SK-N-SH (cell line): ENCODE data around the gene RFPL2. TPM values are rescaled to one million over a fixed set of nuclear protein-coding genes. Genes with fewer than 3 reads are reported as not detected.

ENCODE experiments used
- CTCF ChIA-PET: fragments of 300-600, 350-600 bp; formaldehyde crosslinking; extraction: SDS; loops from one replicate; lab custom pipeline; 2021; lab: Yijun Ruan, JAX
- POLR2A ChIA-PET: fragments of 350-600 bp; sonication (Branson Sonifier 250); formaldehyde crosslinking; extraction: SDS; loops from one replicate; lab custom pipeline; 2020; ENCODE audit warnings: antibody characterized with exemption, inconsistent platforms; lab: Yijun Ruan, JAX
- DNase-seq: peaks from one replicate; pipeline ENCODE4 v3.0.0; 2012
- H2AFZ ChIP-seq: fragments of 200-600 bp; sonication (generic); 2 replicates; pipeline ENCODE4 v1.8.1; 2016; ENCODE audit warnings: antibody characterized with exemption, mild to moderate bottlenecking, low read depth
- H3F3A ChIP-seq: fragments of 200-600 bp; sonication (generic); replicated peaks from 2 replicates; pipeline ENCODE3; 2016; ENCODE audit warnings: antibody characterized with exemption, mild to moderate bottlenecking; ENCODE audit not compliant: insufficient read depth
- H3K27ac ChIP-seq, 2 experiments: fragments of 200-500 bp in 1 of 2; fragments of 200-600 bp in 1 of 2; sonication (Bioruptor generic) in 1 of 2; sonication (generic), shearing (Covaris generic) in 1 of 2; 2 replicates each; pipeline versions ENCODE4 v1.5.1 to v1.6.1; 2014 to 2016; ENCODE audit warnings: low read depth in 2 of 2, inconsistent platforms in 1 of 2, low read length in 1 of 2, mild to moderate bottlenecking in 1 of 2, mixed read lengths in 1 of 2
- H3K27me3 ChIP-seq: fragments of 200-600 bp; sonication (generic), shearing (Covaris generic); 2 replicates; pipeline ENCODE4 v1.6.1; 2016; ENCODE audit warnings: mixed run types; ENCODE audit not compliant: insufficient read depth
- H3K36me3 ChIP-seq, 2 experiments: fragments of 200-500 bp in 1 of 2; fragments of 200-600 bp in 1 of 2; sonication (Bioruptor generic) in 1 of 2; sonication (generic) in 1 of 2; replicated peaks in 1 of 2; 2 replicates each; pipeline versions ENCODE3 to v1.5.1; 2014 to 2016; ENCODE audit warnings: low read length in 1 of 2, mild to moderate bottlenecking in 1 of 2; ENCODE audit not compliant: insufficient read depth in 2 of 2, control insufficient read depth in 1 of 2
- H3K4me1 ChIP-seq, 2 experiments: fragments of 200-500 bp in 1 of 2; fragments of 200-600 bp in 1 of 2; sonication (Bioruptor generic) in 1 of 2; sonication (generic), shearing (Covaris generic) in 1 of 2; 2 replicates each; pipeline versions ENCODE4 v1.5.1 to v1.6.1; 2014 to 2016; ENCODE audit warnings: low read depth in 1 of 2, low read length in 1 of 2, mixed run types in 1 of 2; ENCODE audit not compliant: insufficient read depth in 2 of 2, control insufficient read depth in 1 of 2
- H3K4me2 ChIP-seq: fragments of 200-600 bp; sonication (generic), shearing (Covaris generic); 2 replicates; pipeline ENCODE4 v1.6.1; 2017; ENCODE audit warnings: mixed run types
- H3K4me3 ChIP-seq, 2 experiments: fragments of 200-500 bp in 1 of 2; fragments of 200-600 bp in 1 of 2; sonication (Bioruptor generic) in 1 of 2; sonication (generic), shearing (Covaris generic) in 1 of 2; 2 replicates each; pipeline versions ENCODE4 v1.5.1 to v1.8.1; 2014 to 2016; ENCODE audit warnings: low read depth in 2 of 2, inconsistent platforms in 1 of 2, low read length in 1 of 2, mild to moderate bottlenecking in 1 of 2, mixed read lengths in 1 of 2, moderate library complexity in 1 of 2
- H3K79me2 ChIP-seq: fragments of 200-600 bp; sonication (generic); 2 replicates; pipeline ENCODE4 v1.8.1; 2017; ENCODE audit warnings: mild to moderate bottlenecking; ENCODE audit not compliant: insufficient read depth
- H3K9ac ChIP-seq: fragments of 200-600 bp; sonication (generic); 2 replicates; pipeline ENCODE4 v1.6.1; 2017; ENCODE audit warnings: mixed run types
- H3K9me2 ChIP-seq: fragments of 200-600 bp; sonication (generic); 2 replicates; pipeline ENCODE4 v1.6.1; 2017; ENCODE audit warnings: mixed run types
- H3K9me3 ChIP-seq: fragments of 200-600 bp; sonication (generic); 2 replicates; pipeline ENCODE4 v1.6.1; 2017; ENCODE audit warnings: mixed run types, mild to moderate bottlenecking, moderate library complexity
- H4K20me1 ChIP-seq: fragments of 200-600 bp; sonication (generic); 2 replicates; pipeline ENCODE4 v1.6.1; 2017; ENCODE audit warnings: mild to moderate bottlenecking, mixed run types; ENCODE audit not compliant: insufficient read depth
- EP300 ChIP-seq, 2 experiments: IDR thresholded peaks; 2 replicates each; pipeline versions ENCODE4 v1.4.0 to v1.6.1; 2012; ENCODE audit warnings: borderline replicate concordance in 1 of 2, low read depth in 1 of 2, low read length in 1 of 2
- FOXJ3 ChIP-seq: sonication (generic); formaldehyde crosslinking; IDR thresholded peaks from 2 replicates; pipeline ENCODE4 v1.5.1; 2020; ENCODE audit warnings: mild to moderate bottlenecking, missing genetic modification reagents
- FOXM1 ChIP-seq: IDR thresholded peaks from 2 replicates; pipeline ENCODE4 v1.4.0; 2012; ENCODE audit warnings: low read depth, mild to moderate bottlenecking
- JUND ChIP-seq: IDR thresholded peaks from 2 replicates; pipeline ENCODE4 v1.4.0; 2012
- NFIC ChIP-seq: IDR thresholded peaks from 2 replicates; pipeline ENCODE4 v1.4.0; 2012; ENCODE audit warnings: borderline replicate concordance
- RAD21 ChIP-seq: IDR thresholded peaks from 2 replicates; pipeline ENCODE4 v1.6.1; 2012; ENCODE audit warnings: mild to moderate bottlenecking, low read length
- RCOR1 ChIP-seq: fragments of 150-350 bp; IDR thresholded peaks from 2 replicates; pipeline ENCODE4 v1.6.1; 2017; ENCODE audit warnings: antibody characterized with exemption, low read length
- RFX5 ChIP-seq: IDR thresholded peaks from 2 replicates; pipeline ENCODE4 v1.6.1; 2012; ENCODE audit warnings: mild to moderate bottlenecking, improper control_type of control experiment, low read length
- SIN3A ChIP-seq: IDR thresholded peaks from 2 replicates; pipeline ENCODE4 v1.6.1; 2012; ENCODE audit warnings: low read depth, mild to moderate bottlenecking, low read length, moderate library complexity, borderline replicate concordance
- SMC3 ChIP-seq: IDR thresholded peaks from 2 replicates; pipeline ENCODE4 v1.6.1; 2012; ENCODE audit warnings: low read depth, low read length, improper control_type of control experiment
- TAF1 ChIP-seq: IDR thresholded peaks from 2 replicates; pipeline ENCODE4 v1.6.1; 2012; ENCODE audit warnings: low read depth, mild to moderate bottlenecking, low read length, moderate library complexity, borderline replicate concordance
- TCF12 ChIP-seq: IDR thresholded peaks from 2 replicates; pipeline ENCODE4 v1.4.0; 2012
- TEAD4 ChIP-seq: IDR thresholded peaks from 2 replicates; pipeline ENCODE4 v1.4.0; 2012; ENCODE audit warnings: mild to moderate bottlenecking, borderline replicate concordance; ENCODE audit not compliant: insufficient read depth
- YY1 ChIP-seq: IDR thresholded peaks from 2 replicates; pipeline ENCODE4 v1.4.0; 2012; ENCODE audit warnings: low read depth, mild to moderate bottlenecking
- WGBS: methylation state at CpG from one replicate; pipeline ENCODE4 v1.1.6; 2017; ENCODE audit warnings: low lambda C conversion rate; 5-methylcytosine and 5-hydroxymethylcytosine counted together
- polyA plus RNA-seq, 3 experiments: library from polyadenylated mRNA; depleted of rRNA; stranded (reverse); fragments of >200 nt; gene quantifications; 2 replicates each; pipeline ENCODE4 v1.2.3, GENCODE V29; 2012
- TF ChIP-seq, protein P1 (sequence below): fragments of 200-600 bp; sonication (generic); IDR thresholded peaks from 2 replicates; pipeline ENCODE4 v1.6.1; 2017; ENCODE audit warnings: antibody characterized with exemption, mild to moderate bottlenecking, moderate library complexity
- TF ChIP-seq, protein P2 (sequence below): IDR thresholded peaks from 2 replicates; pipeline ENCODE4 v1.4.0; 2012; ENCODE audit warnings: low read depth
- TF ChIP-seq, protein P3 (sequence below): IDR thresholded peaks from 2 replicates; pipeline ENCODE4 v1.6.1; 2012; ENCODE audit warnings: mild to moderate bottlenecking, low read depth, low read length, moderate library complexity
- TF ChIP-seq, protein P4 (sequence below): IDR thresholded peaks from 2 replicates; pipeline ENCODE4 v1.4.0; 2012; ENCODE audit warnings: low read depth, borderline replicate concordance

The RFPL2 gene
- polyA plus RNA-seq, 1 of the 3 experiments (the other 2 are of a cell fraction) = 0.05 TPM

DNA sequence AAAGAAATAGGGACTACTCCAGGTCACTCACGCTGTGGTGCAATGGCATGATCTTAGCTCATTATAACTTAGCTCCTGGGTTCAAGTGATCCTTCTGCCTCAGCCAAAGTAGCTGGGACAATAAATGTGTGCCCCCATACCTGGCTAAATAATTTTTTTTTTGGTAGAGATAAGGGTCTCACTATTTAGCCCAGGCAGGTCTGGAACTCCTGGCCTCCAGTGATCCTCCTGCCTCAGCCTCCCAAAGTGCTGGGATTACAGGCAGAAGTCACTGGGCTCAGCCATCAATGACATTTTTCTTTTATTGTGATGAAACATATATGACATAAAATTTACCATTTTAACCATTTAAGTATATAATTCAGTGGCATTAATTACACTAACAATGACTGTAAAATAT, 39.7 kb upstream of the RFPL2 start:
- 77% methylated on average over 1 of the region's 1 CpG for WGBS
- no peak for TF ChIP-seq EP300 (IDR thresholded peaks at IDR 0.05; ENCODE audit: borderline replicate concordance in 1 of 2, low read depth in 1 of 2, low read length in 1 of 2)
- TF ChIP-seq FOXM1 = no peak
- no peak for TF ChIP-seq RFX5
- no peak for TF ChIP-seq YY1
- no peak for TF ChIP-seq FOXJ3
- TF ChIP-seq, protein P1, sequence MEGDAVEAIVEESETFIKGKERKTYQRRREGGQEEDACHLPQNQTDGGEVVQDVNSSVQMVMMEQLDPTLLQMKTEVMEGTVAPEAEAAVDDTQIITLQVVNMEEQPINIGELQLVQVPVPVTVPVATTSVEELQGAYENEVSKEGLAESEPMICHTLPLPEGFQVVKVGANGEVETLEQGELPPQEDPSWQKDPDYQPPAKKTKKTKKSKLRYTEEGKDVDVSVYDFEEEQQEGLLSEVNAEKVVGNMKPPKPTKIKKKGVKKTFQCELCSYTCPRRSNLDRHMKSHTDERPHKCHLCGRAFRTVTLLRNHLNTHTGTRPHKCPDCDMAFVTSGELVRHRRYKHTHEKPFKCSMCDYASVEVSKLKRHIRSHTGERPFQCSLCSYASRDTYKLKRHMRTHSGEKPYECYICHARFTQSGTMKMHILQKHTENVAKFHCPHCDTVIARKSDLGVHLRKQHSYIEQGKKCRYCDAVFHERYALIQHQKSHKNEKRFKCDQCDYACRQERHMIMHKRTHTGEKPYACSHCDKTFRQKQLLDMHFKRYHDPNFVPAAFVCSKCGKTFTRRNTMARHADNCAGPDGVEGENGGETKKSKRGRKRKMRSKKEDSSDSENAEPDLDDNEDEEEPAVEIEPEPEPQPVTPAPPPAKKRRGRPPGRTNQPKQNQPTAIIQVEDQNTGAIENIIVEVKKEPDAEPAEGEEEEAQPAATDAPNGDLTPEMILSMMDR = no peak
- no peak for TF ChIP-seq RCOR1
- TF ChIP-seq, protein P2, sequence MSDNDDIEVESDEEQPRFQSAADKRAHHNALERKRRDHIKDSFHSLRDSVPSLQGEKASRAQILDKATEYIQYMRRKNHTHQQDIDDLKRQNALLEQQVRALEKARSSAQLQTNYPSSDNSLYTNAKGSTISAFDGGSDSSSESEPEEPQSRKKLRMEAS = no peak
- no peak overlapping the region for H2AFZ ChIP-seq
- no peaks in the 10 kb centered on the region for H3K27me3 ChIP-seq
- no peaks in the 10 kb centered on the region for H3K9me2 ChIP-seq
- no peaks in the 10 kb centered on the region for H3K79me2 ChIP-seq
- no peak overlapping the region for H3K4me3 ChIP-seq
- H3K27ac ChIP-seq = no peak overlapping the region
- H4K20me1 ChIP-seq = no peaks in the 10 kb centered on the region
- ChIA-PET POLR2A (no interaction called here), CTCF (no interaction called here)
- no peaks in the 10 kb centered on the region for H3K9me3 ChIP-seq
- DNase-seq = no peak
- H3F3A ChIP-seq = no peaks in the 10 kb centered on the region
- no peak overlapping the region for H3K4me2 ChIP-seq
- no peak overlapping the region for H3K9ac ChIP-seq
- H3K36me3 ChIP-seq = no peaks in the 10 kb centered on the region
- H3K4me1 ChIP-seq = no peaks in the 10 kb centered on the region

DNA sequence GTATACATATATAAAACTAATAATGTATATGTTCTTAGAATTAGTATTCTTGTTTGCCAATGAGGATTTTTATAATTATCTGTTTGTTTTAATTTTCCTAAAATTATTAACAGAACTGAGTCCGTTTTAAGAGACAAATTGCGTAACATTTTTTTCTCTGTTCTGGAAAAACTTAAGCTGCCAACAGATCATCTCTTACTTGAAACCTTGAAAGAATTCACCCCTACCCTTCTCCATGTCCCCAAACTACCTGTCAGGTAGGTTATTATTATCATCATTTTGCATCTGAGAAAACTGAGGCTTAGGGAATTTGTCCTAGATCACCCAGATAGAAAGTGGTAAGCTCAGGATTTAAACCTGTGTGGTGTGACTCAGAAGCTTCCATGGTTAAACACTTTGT, 35.6 kb upstream of the RFPL2 start:
- Histone ChIP-seq H3K4me2 (no peak overlapping the region), H3K36me3 (no peaks in the 10 kb centered on the region), H3K4me3 (no peak overlapping the region), H3K4me1 (no peaks in the 10 kb centered on the region), H3K9ac (no peak overlapping the region), H3F3A (no peaks in the 10 kb centered on the region), H2AFZ (no peak overlapping the region), H3K79me2 (no peaks in the 10 kb centered on the region), H4K20me1 (no peaks in the 10 kb centered on the region), H3K27me3 (no peaks in the 10 kb centered on the region), H3K9me3 (no peaks in the 10 kb centered on the region), H3K27ac (no peak overlapping the region), H3K9me2 (no peaks in the 10 kb centered on the region)
- CTCF ChIA-PET = interaction anchor here (1.7 to 2.5 kb wide), 2 partner anchors 26 to 33 kb away, joined by 6 to 11 read pairs; no protein-coding TSS in a partner anchor
- DNase-seq = no peak
- no peak for TF ChIP-seq TAF1
- no peak for TF ChIP-seq SIN3A
- no peak for TF ChIP-seq TEAD4
- TF ChIP-seq, protein P2 = no peak
- TF ChIP-seq SMC3 = no peak
- no peak for TF ChIP-seq NFIC
- TF ChIP-seq, protein P1 = no peak
- no peak for TF ChIP-seq RAD21
- TF ChIP-seq, protein P3, sequence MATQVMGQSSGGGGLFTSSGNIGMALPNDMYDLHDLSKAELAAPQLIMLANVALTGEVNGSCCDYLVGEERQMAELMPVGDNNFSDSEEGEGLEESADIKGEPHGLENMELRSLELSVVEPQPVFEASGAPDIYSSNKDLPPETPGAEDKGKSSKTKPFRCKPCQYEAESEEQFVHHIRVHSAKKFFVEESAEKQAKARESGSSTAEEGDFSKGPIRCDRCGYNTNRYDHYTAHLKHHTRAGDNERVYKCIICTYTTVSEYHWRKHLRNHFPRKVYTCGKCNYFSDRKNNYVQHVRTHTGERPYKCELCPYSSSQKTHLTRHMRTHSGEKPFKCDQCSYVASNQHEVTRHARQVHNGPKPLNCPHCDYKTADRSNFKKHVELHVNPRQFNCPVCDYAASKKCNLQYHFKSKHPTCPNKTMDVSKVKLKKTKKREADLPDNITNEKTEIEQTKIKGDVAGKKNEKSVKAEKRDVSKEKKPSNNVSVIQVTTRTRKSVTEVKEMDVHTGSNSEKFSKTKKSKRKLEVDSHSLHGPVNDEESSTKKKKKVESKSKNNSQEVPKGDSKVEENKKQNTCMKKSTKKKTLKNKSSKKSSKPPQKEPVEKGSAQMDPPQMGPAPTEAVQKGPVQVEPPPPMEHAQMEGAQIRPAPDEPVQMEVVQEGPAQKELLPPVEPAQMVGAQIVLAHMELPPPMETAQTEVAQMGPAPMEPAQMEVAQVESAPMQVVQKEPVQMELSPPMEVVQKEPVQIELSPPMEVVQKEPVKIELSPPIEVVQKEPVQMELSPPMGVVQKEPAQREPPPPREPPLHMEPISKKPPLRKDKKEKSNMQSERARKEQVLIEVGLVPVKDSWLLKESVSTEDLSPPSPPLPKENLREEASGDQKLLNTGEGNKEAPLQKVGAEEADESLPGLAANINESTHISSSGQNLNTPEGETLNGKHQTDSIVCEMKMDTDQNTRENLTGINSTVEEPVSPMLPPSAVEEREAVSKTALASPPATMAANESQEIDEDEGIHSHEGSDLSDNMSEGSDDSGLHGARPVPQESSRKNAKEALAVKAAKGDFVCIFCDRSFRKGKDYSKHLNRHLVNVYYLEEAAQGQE = no peak
- TF ChIP-seq TCF12 = no peak
- no peak for TF ChIP-seq EP300 (IDR thresholded peaks at IDR 0.05; ENCODE audit: borderline replicate concordance in 1 of 2, low read depth in 1 of 2, low read length in 1 of 2)
- no peak for TF ChIP-seq JUND
- TF ChIP-seq FOXJ3 = no peak
- TF ChIP-seq, protein P4, sequence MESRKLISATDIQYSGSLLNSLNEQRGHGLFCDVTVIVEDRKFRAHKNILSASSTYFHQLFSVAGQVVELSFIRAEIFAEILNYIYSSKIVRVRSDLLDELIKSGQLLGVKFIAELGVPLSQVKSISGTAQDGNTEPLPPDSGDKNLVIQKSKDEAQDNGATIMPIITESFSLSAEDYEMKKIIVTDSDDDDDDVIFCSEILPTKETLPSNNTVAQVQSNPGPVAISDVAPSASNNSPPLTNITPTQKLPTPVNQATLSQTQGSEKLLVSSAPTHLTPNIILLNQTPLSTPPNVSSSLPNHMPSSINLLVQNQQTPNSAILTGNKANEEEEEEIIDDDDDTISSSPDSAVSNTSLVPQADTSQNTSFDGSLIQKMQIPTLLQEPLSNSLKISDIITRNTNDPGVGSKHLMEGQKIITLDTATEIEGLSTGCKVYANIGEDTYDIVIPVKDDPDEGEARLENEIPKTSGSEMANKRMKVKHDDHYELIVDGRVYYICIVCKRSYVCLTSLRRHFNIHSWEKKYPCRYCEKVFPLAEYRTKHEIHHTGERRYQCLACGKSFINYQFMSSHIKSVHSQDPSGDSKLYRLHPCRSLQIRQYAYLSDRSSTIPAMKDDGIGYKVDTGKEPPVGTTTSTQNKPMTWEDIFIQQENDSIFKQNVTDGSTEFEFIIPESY = no peak
- POLR2A ChIA-PET = no interaction called here
- 82% methylated on average over 2 of the region's 2 CpGs for WGBS
